HG02588 (cell line): ENCODE results near the gene A2M.

Experiments
- ATAC-seq: cut with Tn5 transposase; IDR thresholded peaks from one replicate; pipeline ENCODE4 v1.9.1; 2021; ENCODE audit warnings: mild to moderate bottlenecking, moderate library complexity; ENCODE audit not compliant: unreplicated experiment

The A2M gene

DNA sequence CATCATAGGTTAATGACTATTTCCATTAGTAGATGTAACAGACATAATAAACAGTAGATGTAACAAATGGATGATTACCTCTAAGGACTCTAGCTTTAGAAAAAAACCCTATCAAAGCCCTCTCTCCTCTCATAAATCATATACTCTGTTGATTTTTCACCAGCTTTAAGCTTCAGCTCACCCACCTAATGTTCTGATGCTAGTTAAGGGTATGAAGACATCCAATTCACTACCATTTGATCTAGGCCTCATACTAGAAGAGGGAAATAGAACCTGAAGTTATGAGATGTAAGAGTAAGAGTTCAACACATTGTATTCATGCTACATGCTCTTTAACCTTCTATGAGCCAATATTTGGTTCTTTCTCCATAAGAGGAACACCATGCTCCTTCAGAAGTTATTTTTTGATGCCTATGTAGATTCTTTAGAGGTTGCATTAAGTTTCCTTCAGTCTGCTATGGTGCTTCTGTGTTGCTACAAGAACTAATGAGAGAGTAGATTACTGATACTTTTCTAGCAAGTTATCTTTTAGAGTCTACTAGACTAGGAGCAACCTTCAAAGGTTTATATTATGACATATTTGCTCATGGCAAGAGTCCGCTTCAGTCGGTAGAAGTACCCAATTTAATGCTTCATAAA, 16.0 kb downstream of the A2M start:
- no peak for ATAC-seq

DNA sequence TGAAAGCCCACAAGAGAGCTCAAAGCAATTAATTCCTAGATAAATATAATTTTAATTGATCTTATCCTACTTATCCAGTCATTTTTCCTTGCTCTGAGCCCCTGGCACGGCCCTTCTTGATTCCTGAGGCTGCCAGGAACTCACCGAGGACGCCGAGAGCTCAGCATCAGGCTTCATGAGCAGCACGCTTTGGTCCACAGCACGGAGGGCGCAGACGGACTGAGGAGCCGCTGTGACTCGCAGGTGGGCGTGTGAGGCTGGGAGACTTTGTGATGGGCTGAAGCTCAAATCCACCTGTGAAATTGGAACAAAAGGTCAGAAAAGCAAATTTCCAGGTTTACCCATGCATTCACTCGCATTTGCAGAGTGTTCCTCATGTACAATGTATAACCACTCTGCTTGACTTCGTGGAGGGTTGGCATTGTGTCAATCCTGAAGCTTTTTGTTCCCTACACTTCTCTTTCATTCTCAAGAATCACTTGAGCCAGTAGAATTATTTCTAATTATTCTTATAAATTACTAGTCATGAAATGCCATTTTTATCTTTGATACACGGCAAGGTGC, 17.2 kb downstream of the A2M start:
- ATAC-seq = no peak

DNA sequence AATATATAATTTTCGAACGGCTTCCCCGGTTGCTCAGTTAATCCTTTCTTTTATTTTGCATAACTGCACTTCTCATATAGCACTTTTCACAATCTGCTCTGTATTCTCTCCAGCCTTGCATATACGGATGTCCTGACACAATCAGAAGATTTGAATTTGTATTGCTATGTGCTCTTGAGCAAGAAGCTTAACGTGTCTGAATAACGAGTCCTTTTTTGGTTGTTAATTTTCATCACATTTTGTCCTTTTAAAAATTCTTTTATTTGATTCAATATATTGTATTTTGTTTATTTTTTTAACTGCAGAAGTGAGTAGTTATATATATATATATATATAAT, 17.6 kb downstream of the A2M start:
- ATAC-seq = no peak

DNA sequence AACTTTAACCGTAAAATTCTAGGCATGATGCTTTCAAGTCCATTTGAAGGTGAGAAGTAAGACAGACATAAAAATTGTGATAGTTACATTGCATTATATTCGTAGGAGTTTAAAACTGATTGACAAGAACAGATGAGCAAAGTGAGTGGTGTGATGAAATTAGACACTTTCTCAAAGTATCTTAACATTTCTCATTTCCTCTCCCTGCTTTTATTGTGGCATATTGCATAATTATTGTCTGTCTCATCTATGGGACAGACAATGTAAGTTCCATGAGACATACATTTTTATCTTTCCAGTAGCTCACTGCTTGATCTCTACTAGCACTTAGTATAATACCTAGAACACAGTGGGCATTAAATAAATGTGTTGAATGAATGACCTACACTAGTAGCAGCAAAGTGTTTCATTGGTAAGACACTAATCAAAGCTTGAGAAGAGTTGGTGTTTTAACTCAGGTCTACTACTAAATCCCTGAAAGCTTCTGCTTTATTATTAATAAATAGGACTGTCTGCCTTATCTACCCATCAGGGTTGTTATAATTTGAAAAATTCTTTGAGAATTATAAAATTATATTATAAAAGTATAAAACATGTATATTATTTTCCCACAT, 19.0 kb downstream of the A2M start:
- no peak for ATAC-seq

DNA sequence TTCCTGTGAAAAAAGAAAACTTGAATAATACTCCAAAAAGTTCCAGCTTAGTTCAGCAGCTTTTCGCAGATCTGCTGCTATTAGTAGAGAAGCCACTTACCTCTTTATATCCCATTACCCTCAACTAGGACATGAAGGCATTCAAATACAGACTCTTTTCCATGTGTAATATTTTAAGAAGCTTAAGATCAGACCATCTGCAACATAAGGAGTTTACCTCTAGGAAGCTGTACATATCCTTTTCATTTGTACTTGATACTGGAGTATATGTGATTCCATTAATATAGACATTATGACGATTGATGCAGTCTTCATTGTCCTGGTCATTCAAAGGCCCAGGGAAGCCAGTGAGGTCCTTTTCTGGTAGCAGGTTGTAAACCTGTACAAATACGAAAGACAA, 20.4 kb downstream of the A2M start:
- no peak for ATAC-seq

DNA sequence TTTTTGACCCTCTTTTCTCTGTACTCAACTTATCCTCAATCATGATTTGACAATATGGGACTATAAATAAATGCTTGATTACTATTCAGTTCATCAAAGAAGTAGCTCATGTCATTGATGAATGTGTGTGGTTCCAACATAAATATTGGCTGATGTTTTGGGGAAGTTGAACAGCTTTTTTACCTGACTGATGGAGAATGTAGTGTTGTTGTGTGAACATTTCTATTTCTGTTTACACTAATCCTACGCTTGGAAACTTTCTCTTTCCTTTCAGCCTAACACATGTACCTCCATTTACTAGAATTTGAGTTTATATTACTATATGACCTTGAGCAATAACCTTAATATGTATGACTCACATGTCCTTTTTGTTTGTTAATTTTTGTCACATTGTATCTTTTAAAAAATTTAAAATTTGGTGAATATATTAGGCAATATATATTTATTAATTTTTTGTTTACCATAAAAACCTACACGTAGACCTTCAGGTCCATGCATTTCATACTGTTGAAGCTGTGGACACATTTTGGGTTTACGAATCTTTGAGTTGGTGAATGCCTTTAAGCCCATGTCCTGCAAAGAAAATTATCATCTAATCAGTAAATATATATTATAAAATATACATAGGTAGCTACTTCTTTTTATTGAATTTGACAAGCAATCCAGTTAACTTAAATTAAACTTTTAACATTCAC, 21.1 kb downstream of the A2M start:
- no peak for ATAC-seq

DNA sequence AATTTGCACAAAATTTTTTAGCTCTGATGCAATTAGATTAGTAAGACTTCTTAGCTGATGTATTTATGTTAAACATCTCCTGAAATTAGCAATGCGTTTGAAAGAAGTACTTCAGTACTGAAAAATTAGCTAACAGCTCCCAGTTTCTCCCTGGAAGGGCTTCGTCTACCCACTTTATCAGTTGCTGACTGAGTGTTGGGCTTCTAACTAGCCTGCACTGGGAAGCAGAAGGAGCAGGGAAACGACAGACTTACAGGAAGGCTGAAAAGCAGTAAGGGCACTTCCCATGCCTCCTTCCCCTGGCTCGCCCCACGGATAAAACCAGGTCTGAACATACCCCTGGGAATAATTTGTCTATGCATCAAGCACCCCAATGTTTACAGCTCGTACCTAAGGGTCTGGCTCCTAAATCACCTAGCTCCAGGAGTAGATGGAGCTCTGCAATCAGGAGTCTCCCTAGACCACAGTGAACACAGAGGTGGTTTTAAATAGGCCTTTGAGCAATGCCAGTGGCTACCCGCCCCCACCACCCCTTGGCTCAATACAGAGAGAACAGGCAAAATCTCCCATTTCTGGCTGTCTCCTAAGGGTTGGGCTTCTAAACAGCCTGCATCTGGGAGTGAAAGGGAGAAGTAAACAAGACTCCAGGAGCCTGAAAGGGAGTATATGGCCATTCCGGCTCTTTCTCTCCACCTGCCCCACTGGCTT, 23.7 kb downstream of the A2M start:
- ATAC-seq = no peak

DNA sequence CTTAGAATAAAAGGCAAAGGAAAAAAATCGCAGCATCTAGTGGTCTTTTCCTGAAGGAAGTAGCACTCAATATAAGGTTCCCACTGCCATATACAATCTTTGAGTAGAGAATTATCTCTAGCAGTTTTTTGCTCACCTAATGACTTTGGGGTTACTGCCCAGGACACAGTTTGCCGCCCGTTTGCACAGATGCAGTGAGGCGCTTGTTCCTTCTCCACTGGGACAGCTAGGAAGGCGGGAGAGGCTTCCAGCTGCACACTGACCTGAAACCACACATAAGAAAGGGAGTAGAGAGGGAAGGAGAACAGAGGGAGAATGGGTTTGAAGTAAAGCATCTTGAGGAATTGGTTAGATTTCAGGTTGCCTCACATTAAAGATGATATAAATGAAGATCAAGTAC, 25.5 kb downstream of the A2M start:
- ATAC-seq = no peak

DNA sequence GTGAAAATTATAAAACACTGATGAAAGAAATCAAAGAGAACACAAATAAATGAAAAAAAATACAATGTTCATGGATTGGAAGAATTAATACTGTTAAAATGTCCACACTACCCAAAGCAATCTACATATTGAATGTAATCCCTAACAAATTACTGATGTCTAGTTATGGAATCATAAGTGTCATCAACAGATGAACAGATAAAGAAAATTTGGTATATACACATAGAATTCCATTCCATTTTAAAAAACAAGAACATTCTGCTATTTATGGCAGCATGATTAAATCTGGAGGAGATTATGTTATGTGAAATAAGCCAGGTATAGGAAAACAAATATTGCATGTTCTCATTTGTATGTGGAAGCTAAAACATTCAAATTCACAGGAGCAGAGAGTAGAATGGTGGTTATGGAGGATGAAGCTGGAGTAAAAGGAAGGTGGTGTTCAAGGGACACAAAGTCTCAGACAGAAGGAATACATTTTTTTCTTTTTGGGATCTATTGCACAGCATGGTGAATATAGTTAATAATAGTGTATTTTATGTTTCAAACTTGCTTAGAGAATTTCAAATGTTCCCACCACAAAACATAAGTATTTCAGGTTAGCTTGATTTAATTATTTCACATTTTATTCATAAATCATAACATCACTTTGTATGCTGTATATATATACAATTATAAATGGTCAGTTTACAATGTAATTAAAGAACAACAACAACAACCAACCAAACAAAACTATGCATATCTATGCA, 28.5 kb downstream of the A2M start:
- ATAC-seq = no peak

DNA sequence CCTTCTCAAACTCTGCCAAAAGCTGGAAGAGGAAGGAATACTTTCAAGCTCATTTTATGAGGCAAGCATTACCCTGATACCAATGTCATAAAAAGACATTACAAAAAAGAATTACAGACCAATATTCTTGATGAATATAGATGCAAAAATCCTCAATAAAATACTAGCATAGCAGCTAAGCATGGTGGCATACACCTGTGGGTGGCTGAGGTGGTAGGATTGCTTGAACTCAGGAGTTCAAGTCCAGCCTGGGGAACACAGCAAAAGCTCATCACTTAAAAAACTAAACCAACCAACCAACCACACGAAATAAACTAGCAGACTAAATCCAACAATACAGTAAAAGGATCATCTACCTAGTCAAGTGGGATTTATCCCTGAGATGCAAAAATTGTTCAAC, 29.6 kb downstream of the A2M start:
- no peak for ATAC-seq

DNA sequence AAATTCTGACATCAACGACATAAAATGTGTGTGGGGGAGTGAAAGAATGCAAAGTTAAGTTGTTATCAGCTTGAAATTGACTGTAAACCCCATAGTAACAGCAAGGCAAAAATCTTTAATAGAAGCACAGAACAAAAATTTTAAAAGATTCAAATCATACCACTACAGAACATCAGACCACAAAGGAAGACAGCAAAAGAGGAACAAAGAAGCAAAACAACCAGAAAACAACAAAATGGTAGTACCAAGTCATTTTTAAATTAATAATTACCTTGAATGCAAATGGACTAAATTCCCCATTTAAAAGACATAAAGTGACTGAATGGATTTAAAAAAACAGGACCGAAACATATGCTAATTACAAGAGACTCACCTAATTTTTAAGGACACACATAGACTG, 31.3 kb downstream of the A2M start:
- no peak for ATAC-seq

DNA sequence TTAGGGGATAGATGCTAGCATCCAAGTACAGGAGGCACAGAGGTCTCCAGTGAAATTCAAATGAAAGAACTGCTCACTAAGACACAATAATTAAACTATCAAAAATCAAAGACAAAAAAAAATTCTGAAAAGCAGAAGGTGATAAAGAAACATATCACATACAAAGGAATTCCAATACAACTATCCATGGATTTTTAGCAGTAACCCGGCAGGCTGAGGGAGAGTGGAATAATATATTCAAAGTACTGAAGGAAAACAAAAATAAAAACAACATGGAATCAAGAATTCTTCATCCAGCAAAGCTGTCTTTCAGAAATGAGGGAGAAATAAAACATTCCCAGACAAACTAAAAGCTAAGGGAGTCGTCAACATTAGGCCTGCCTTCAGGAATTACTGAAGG, 31.9 kb downstream of the A2M start:
- ATAC-seq = no peak

DNA sequence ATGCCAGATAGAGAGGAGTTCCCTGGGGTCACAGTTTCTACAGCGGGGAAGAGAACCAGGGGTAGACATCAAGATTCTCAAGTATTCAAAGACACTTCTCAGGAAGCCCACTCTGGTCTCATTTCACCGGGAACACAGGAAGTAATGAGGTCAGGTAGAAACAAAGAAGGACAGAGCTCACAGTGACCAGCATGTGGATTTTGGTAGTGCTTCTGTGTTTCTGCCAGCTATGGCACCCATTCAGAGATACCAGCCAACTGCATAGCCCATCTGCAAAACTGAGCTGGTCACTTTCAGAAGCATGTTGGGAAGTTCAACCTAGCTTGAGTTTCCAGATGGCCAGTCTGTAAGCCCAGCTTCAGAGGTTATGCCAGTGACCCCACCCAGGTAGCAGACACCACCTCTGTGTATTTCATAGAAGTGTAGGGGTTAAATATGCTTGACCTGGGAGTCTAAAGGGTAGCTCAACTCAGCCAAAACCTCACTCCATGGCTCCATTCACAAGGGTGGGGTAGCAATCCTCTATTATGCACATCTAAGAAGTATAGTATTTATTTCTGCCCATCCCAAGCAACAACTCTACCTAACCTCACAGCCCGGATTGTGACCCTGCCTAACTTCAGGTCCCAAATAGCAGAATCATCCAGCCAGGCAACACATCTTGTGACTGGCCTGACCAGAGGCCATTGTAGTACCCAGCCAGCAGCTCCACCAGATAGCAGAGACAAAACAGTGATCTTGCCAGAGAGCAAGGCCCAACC, 33.9 kb downstream of the A2M start:
- ATAC-seq = no peak

DNA sequence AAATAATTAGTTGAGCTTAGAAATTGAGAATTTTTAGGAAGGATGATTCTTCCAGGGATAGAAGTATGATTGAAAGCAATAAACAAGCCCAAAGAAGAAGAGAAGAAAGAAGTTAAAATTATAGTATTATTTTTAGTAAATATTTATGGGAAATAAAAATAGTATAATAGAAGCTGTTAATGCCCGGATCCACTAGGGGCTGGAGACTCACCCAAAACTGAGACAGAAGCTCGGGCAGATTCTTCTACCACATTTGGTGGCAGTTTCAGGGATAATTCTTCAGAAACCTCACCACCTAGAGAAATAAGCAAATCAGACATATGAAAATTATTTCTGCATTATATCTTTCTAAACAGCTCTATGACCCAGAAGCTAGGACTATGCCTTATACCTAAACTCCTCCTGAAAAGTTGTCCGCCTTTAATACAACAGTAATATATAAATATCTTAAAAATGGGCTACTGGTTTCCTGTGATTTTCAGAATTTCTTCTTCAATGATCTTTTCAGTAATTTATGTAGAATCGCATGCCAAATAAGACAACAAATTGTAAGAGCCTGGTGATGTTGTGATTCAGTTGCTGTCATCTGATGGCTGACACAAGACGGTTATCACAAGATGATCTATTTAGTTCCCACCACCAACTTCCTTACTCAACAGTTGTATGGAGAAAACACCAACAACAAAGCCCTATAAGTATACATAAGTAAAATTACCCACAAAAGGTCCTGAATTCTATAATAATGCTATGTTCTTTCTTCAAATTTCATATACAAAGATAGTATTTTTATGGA, 35.6 kb downstream of the A2M start:
- ATAC-seq = no peak

DNA sequence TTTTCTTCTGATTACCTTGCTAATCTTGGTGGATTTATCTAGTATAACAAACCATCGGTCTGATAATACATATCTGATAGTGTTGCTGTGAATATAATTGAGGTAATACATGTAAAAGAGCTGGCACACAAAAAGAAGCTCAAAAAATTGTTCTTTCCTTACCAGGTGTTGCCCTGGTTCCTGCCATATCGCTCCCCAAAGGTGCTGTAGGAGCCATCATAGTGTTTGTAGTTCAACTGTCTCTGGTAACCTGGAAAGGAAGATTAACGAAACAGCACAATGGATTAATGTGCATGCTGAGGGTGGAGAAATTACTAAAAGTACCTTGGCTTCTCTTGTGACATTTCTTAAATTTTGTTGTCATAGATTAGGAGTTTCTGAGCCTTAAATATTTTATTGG, 36.6 kb downstream of the A2M start:
- no peak for ATAC-seq

DNA sequence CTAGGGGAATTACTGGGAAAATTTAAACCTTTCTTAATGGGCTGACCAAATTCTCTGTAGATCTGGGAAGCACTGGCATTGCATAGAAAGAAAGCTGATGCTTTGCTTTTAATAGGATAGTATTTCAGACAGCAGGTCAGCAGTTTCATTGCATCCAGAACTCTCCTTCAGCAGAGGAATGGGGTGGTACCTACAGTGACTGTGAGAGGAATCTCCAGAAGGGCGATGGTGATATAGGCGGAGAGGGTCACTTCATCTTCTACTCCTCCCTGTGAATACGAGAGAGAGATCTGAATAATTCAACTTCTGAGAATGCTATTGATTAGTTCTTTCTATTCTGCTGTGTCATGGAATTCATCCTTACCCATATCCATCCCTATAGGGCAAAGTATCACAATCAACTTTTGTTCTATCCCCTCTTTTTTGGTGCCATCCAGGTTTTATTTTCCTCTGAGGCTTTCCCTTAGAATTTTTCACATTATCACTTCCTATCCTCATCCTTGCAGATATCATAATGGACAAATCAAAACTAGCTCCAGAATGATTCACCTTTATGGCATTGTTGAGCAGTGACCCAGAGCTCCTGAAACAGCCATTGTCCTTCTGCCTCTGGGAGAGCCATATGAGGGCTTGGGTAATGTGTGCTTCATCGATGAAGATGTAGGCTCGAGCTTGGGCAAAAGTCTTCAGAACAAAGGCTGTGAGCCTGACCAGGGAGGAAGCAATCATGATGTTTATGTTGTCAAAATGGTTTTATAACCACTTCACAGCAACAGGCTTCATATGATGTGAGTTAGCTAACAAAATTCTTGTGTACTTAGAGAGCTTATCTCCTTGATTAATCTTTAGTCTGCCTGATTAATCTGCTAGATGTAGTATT, 38.3 kb downstream of the A2M start:
- ATAC-seq = no peak

DNA sequence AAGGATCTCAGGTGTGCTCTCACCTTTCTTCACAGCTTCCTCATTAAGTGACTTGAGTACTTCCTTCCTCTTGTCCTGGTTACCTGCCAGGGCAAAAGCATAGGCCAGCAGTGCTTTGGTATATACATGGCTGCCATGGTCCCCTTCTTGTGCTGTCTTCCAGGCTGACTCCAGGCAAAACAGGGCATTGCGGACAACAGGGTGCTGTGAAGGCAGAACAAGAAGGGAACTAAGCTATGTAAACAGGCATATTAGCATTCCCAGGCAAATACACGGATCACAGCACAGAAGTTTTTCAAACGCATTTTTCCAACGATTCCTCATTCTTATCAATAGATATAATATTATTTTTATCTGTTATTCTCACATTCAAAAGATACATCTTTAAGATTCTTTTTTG, 39.0 kb downstream of the A2M start:
- no peak for ATAC-seq

DNA sequence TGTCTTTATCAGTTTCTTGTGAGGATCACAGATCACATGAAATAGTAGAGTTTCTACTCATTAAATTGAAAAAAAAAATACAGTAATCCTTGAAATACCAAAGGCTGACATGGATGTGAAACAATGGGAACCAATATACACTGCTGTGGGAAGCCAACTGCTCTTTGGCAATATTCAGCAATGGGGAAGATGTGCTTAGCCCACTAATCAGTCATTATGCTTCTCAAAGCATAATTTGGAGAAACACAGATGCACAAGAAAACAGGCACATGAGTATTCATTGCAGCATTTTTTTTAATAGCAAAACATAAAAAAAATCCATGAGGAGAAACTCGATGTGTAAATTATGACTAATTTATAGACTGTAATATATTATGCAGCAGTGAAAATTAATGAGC, 40.6 kb downstream of the A2M start:
- ATAC-seq = no peak
